Activated gamma-delta T cell treated with Interleukin-2 at 50 U/mL for 16 hours (primary cell): ENCODE data around the gene SPRY1.

ENCODE experiments used
- DNase-seq: peaks from one replicate; pipeline ENCODE4 v3.0.0-alpha.2; 2020

SPRY1 gene

GRCh38 chr4:123396307-123397143, at the start of gene SPRY1:
Gene SPRY1 (plus strand): TSS chr4:123396795. CDS start chr4:123401592, 4,797 bp downstream.
- peak; percentile 57 for DNase-seq

GRCh38 chr4:123346951-123347350, 49.6 kb upstream of the SPRY1 start:
- DNase-seq = no peak

GRCh38 chr4:123348946-123349345, 47.6 kb upstream of the SPRY1 start:
- DNase-seq = no peak

- DNase-seq = no peak
Observed at GRCh38 chr4:123349421-123350190, 47.0 kb upstream of the SPRY1 start.

GRCh38 chr4:123350191-123350544, 46.4 kb upstream of the SPRY1 start:
- no peak for DNase-seq

GRCh38 chr4:123350726-123351125, 45.9 kb upstream of the SPRY1 start:
- DNase-seq = no peak

GRCh38 chr4:123351713-123352112, 44.9 kb upstream of the SPRY1 start:
- DNase-seq = no peak

GRCh38 chr4:123352240-123352945, 44.2 kb upstream of the SPRY1 start:
- DNase-seq = no peak

GRCh38 chr4:123352966-123353365, 43.6 kb upstream of the SPRY1 start:
- DNase-seq = no peak

GRCh38 chr4:123353656-123354055, 42.9 kb upstream of the SPRY1 start:
- no peak for DNase-seq

- no peak for DNase-seq
Observed at GRCh38 chr4:123354701-123355100, 41.9 kb upstream of the SPRY1 start.

GRCh38 chr4:123356921-123357320, 39.7 kb upstream of the SPRY1 start:
- no peak for DNase-seq

- DNase-seq = no peak
Observed at GRCh38 chr4:123359449-123360315, 36.9 kb upstream of the SPRY1 start.

- DNase-seq = no peak
Observed at GRCh38 chr4:123361195-123361861, 35.3 kb upstream of the SPRY1 start.

GRCh38 chr4:123362103-123362502, 34.5 kb upstream of the SPRY1 start:
- DNase-seq = no peak

GRCh38 chr4:123363729-123364128, 32.9 kb upstream of the SPRY1 start:
- DNase-seq = no peak

GRCh38 chr4:123364906-123365305, 31.7 kb upstream of the SPRY1 start:
- no peak for DNase-seq

- DNase-seq = no peak
Observed at GRCh38 chr4:123365412-123365811, 31.2 kb upstream of the SPRY1 start.

- no peak for DNase-seq
Observed at GRCh38 chr4:123366144-123366748, 30.3 kb upstream of the SPRY1 start.

GRCh38 chr4:123378794-123379193, 17.8 kb upstream of the SPRY1 start:
- DNase-seq = no peak

GRCh38 chr4:123379392-123379791, 17.2 kb upstream of the SPRY1 start:
- no peak for DNase-seq
